ENCODE results near the gene EMC7. TPM values are rescaled to one million over a fixed set of nuclear protein-coding genes. Genes with fewer than 3 reads are reported as not detected.
A peak's percentile ranks its signal among the peaks of the same experiment; 100 is the strongest.

Gene EMC7
- total and polyA plus RNA-seq, 2 of the 13 experiments (the other 11 are each of a cell fraction or from before 2014, with no cell fraction given), result 46.8 to 113 TPM

- TF ChIP-seq UBTF (CRISPR knock-in tag; IDR thresholded peaks at IDR 0.05) (peak; percentile 74), ZNF670 (CRISPR knock-in tag; IDR thresholded peaks at IDR 0.05; ENCODE audit: borderline replicate concordance) (no peak), GMEB1 (CRISPR knock-in tag; IDR thresholded peaks at IDR 0.05; ENCODE audit: borderline replicate concordance) (peak; percentile 90), KAT7 (CRISPR knock-in tag; IDR thresholded peaks at IDR 0.05; ENCODE audit: borderline replicate concordance) (0 out of 2 replicates have a peak, but pooled peaks have one; percentile 46), IRF2 (CRISPR knock-in tag; IDR thresholded peaks at IDR 0.05) (peak; percentile 95), FOXP4 (CRISPR knock-in tag; IDR thresholded peaks at IDR 0.05) (0 out of 2 replicates have a peak, but pooled peaks have one; percentile 16), ZNF574 (CRISPR knock-in tag; IDR thresholded peaks at IDR 0.05) (peak; percentile 94), ZNF800 (CRISPR knock-in tag; IDR thresholded peaks at IDR 0.05) (no peak), ZNF570 (CRISPR knock-in tag; IDR thresholded peaks at IDR 0.05; ENCODE audit: borderline replicate concordance) (no peak), FUBP1 (CRISPR knock-in tag; IDR thresholded peaks at IDR 0.05; ENCODE audit: borderline replicate concordance) (no peak), ZNF720 (CRISPR knock-in tag; IDR thresholded peaks at IDR 0.05) (no peak), ZNF296 (CRISPR knock-in tag; conservative IDR thresholded peaks at IDR 0.05) (no peak), ZNF878 (CRISPR knock-in tag; IDR thresholded peaks at IDR 0.05) (peak; percentile 10; the same call in 1 of the 2 replicates), NFE2L1 (CRISPR knock-in tag; IDR thresholded peaks at IDR 0.05; ENCODE audit: borderline replicate concordance) (no peak)
Observed at GRCh38 chr15:34101366-34102174, at the start of gene EMC7, which contains the start of gene PGBD4 (continued).

Measured in HepG2 (cell line).